ENCODE measurements around the gene SPARCL1. TPM values are rescaled to one million over a fixed set of nuclear protein-coding genes. Genes with fewer than 3 reads are reported as not detected.
"Not testable (repeated sequence)": the region's sequence is repeated elsewhere in the genome, so short reads cannot be mapped to it uniquely, and the experiment has no call there.

Gene SPARCL1
- total RNA-seq, 1 donor from 2014 or later: 369 TPM

- no peak overlapping the region for H3K4me3 ChIP-seq
- H3K9me3 ChIP-seq: no peaks in the 10 kb centered on the region
- ATAC-seq: no peak
- H3K27me3 ChIP-seq: no peaks in the 10 kb centered on the region
- H3K4me1 ChIP-seq: peaks cover 3% of the 10 kb centered on the region
- TF ChIP-seq CTCF (IDR thresholded peaks at IDR 0.05): no peak
- no peak overlapping the region for H3K27ac ChIP-seq
- DNase-seq: no peak
- intact Hi-C loops (cut with DNase I): no loop called here
- peaks cover 35% of the 10 kb centered on the region for H3K36me3 ChIP-seq
Observed at GRCh38 chr4:87458913-87459312, 70.3 kb downstream of the SPARCL1 start.

- Histone ChIP-seq H3K27ac (no peak overlapping the region), H3K4me3 (no peak overlapping the region), H3K9me3 (no peaks in the 10 kb centered on the region), H3K4me1 (peaks cover 3% of the 10 kb centered on the region), H3K27me3 (no peaks in the 10 kb centered on the region), H3K36me3 (peaks cover 49% of the 10 kb centered on the region)
- intact Hi-C loops (cut with DNase I): no loop called here
- TF ChIP-seq CTCF (IDR thresholded peaks at IDR 0.05): no peak
- DNase-seq (no peak), ATAC-seq (no peak)
Observed at GRCh38 chr4:87451537-87451936, 77.6 kb downstream of the SPARCL1 start.

- DNase-seq; H3K4me3 ChIP-seq; H3K9me3 ChIP-seq; intact Hi-C loops (cut with DNase I); ATAC-seq; H3K27ac ChIP-seq; H3K4me1 ChIP-seq; H3K27me3 ChIP-seq: not testable (repeated sequence)
- peaks cover 45% of the 10 kb centered on the region for H3K36me3 ChIP-seq
Observed at GRCh38 chr4:87446375-87446774, 82.8 kb downstream of the SPARCL1 start.

- intact Hi-C loops (cut with DNase I): no loop called here
- H3K4me1 ChIP-seq: no peaks in the 10 kb centered on the region
- H3K4me3 ChIP-seq: no peak overlapping the region
- TF ChIP-seq CTCF (IDR thresholded peaks at IDR 0.05): no peak
- DNase-seq (no peak), ATAC-seq (no peak)
- H3K27me3 ChIP-seq: no peaks in the 10 kb centered on the region
- H3K27ac ChIP-seq: no peak overlapping the region
- peaks cover 42% of the 10 kb centered on the region for H3K36me3 ChIP-seq
- no peaks in the 10 kb centered on the region for H3K9me3 ChIP-seq
Observed at GRCh38 chr4:87445964-87446363, 83.2 kb downstream of the SPARCL1 start.

- H3K36me3 ChIP-seq: peaks cover 41% of the 10 kb centered on the region
- no peak for ATAC-seq
- no peak for TF ChIP-seq CTCF (IDR thresholded peaks at IDR 0.05)
Observed at GRCh38 chr4:87444741-87445140, 84.4 kb downstream of the SPARCL1 start.

GRCh38 chr4:87442889-87443288 is 86.3 kb downstream of the SPARCL1 start:
- Histone ChIP-seq H3K36me3 (peaks cover 56% of the 10 kb centered on the region), H3K4me3 (no peak overlapping the region), H3K4me1 (no peaks in the 10 kb centered on the region), H3K27ac (no peak overlapping the region), H3K9me3 (no peaks in the 10 kb centered on the region), H3K27me3 (no peaks in the 10 kb centered on the region)
- ATAC-seq: no peak
- no peak for DNase-seq
- TF ChIP-seq CTCF (IDR thresholded peaks at IDR 0.05): no peak
- intact Hi-C loops (cut with DNase I): no loop called here

More at GRCh38 chr4:87444741-87445140, 84.4 kb downstream of the SPARCL1 start:
- no peaks in the 10 kb centered on the region for H3K27me3 ChIP-seq
- H3K9me3 ChIP-seq: no peaks in the 10 kb centered on the region
- intact Hi-C loops (cut with DNase I): no loop called here
- no peak overlapping the region for H3K27ac ChIP-seq
- no peak for DNase-seq
- H3K4me1 ChIP-seq: no peaks in the 10 kb centered on the region
- no peak overlapping the region for H3K4me3 ChIP-seq
